Measurements from ENCODE around the gene NR6A1. TPM values are rescaled to one million over a fixed set of nuclear protein-coding genes. Genes with fewer than 3 reads are reported as not detected.

NR6A1 gene
- total RNA-seq, 1 experiment from 2014 or later: 99.3 TPM

DNA sequence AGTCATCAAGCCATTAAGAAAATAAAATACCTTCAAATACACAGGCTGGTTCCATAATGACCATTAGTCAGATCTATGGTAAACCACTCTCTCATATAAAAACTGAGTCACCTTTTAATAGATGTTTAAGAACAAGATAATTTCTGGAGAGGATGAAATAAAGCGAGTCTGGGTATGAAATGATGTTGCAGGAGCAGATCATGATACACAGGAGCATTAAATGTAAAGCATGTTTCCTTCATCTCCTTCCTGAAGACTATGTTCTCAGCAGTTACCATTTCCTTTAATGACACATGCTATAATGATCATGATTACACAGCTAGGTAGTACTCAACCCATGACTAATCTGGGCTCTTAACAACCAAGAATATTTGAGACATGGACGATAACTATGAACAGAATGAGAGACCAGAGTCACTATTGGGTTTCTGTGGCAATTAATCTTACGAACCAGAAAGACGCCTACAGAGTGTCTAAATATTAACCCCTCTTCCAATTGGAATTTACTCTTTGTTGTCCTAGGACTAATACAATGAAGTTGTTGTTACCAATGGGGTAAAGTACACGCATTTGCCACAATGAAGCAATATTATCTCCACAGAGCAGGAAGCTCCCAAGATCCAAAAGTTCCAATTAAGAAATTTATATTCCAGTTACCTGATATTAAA, 105.6 kb downstream of the NR6A1 start:
- no peak for DNase-seq
- Histone ChIP-seq H4K5ac (ENCODE audit: insufficient read length, low read depth, low read length) (no peak overlapping the region), H3K4me2 (ENCODE audit: insufficient read depth, insufficient read length, low read length) (no peak overlapping the region), H4K91ac (ENCODE audit: insufficient read length, low read depth, low read length) (no peak overlapping the region), H3K9ac (ENCODE audit: extremely low read depth, insufficient read length, low read length) (no peak overlapping the region), H3K4ac (ENCODE audit: low read depth, low read length) (no peak overlapping the region), H3T11ph (ENCODE audit: low read length) (no peak overlapping the region), H2BK120ac (ENCODE audit: low read depth, low read length, poor library complexity, severe bottlenecking) (no peak overlapping the region), H2AK5ac (ENCODE audit: insufficient read length, low read length) (no peak overlapping the region), H3K18ac (ENCODE audit: insufficient read length, low read depth, low read length) (no peak overlapping the region), H3K27me3 (ENCODE audit: insufficient read depth, low read length) (no peaks in the 10 kb centered on the region), H4K8ac (replicated peaks; ENCODE audit: insufficient read length, low read depth, low read length) (no peak overlapping the region), H2AFZ (ENCODE audit: low read length) (no peak overlapping the region), H4K20me1 (ENCODE audit: control insufficient read depth, insufficient read depth, insufficient read length) (no peaks in the 10 kb centered on the region), H3K27ac (ENCODE audit: insufficient read length, low read depth, low read length) (no peak overlapping the region), H3K23ac (ENCODE audit: insufficient read length, low read depth, low read length) (no peak overlapping the region), H3K4me1 (ENCODE audit: insufficient read depth, low read length) (peaks cover 2% of the 10 kb centered on the region; the same call in 1 of the 2 replicates), H2BK5ac (ENCODE audit: insufficient read length, low read length) (no peak overlapping the region), H2BK12ac (ENCODE audit: insufficient read length, low read depth, low read length) (no peak overlapping the region), H3K9me3 (ENCODE audit: control insufficient read depth, low read depth, low read length) (no peaks in the 10 kb centered on the region), H3K79me1 (ENCODE audit: insufficient read depth, low read depth, low read length, poor library complexity, severe bottlenecking) (peaks cover 3% of the 10 kb centered on the region), H3K79me2 (ENCODE audit: insufficient read depth, low read length) (peaks cover 4% of the 10 kb centered on the region; the same call in 1 of the 2 replicates), H2BK20ac (ENCODE audit: low read depth, low read length, poor library complexity, severe bottlenecking) (no peak overlapping the region), H3K14ac (ENCODE audit: insufficient read depth, low read length) (no peak overlapping the region), H3K56ac (ENCODE audit: insufficient read length, low read depth, low read length) (no peak overlapping the region), H2BK15ac (ENCODE audit: low read depth, low read length) (no peak overlapping the region), H3K23me2 (ENCODE audit: insufficient read length, low read depth, low read length, poor library complexity, severe bottlenecking) (peaks cover under 1% of the 10 kb centered on the region)
- no peak for TF ChIP-seq CTCF (conservative IDR thresholded peaks at IDR 0.05)
- H3K4me1 Mint-ChIP-seq: peaks cover 8 to 25% of the 10 kb centered on the region in 2 experiments
- WGBS (ENCODE audit: extremely low coverage, insufficient read length, low lambda C conversion rate): no CpG with 5 or more reads among the region's 5 CpGs
- no peaks in the 10 kb centered on the region for H3K36me3 Mint-ChIP-seq (ENCODE audit: insufficient read depth in 1 of 3, low read depth in 3 of 3)
- H3K4me3 Mint-ChIP-seq: no peak overlapping the region
- no peak overlapping the region for H3K27ac Mint-ChIP-seq
- H3K9me3 Mint-ChIP-seq: no peaks in the 10 kb centered on the region
- H3K27me3 Mint-ChIP-seq (ENCODE audit: low read depth): no peaks in the 10 kb centered on the region

Data from H9 (cell line).